BE2C (cell line): ENCODE measurements around the gene GTSE1.

Experiments
- DNase-seq: peaks from one replicate; pipeline ENCODE4 v3.0.0-alpha.2; 2020
- H3K27me3 ChIP-seq: fragments of 250-450 bp; sonication (Bioruptor Pico); 2 replicates; pipeline ENCODE4 v1.5.1; 2020; ENCODE audit warnings: mild to moderate bottlenecking
- H3K36me3 ChIP-seq: fragments of 250-450 bp; sonication (Bioruptor Pico); 2 replicates; pipeline ENCODE4 v1.5.1; 2020; ENCODE audit warnings: mild to moderate bottlenecking
- H3K4me1 ChIP-seq: fragments of 250-450 bp; sonication (Bioruptor Pico); 2 replicates; pipeline ENCODE4 v1.5.1; 2020
- H3K4me3 ChIP-seq: 2 replicates; pipeline ENCODE4 v1.5.1; 2011; ENCODE audit warnings: low read depth, low read length
- H3K9me3 ChIP-seq: fragments of 250-450 bp; sonication (Bioruptor Pico); 2 replicates; pipeline ENCODE4 v1.5.1; 2020
- CTCF ChIP-seq: IDR thresholded peaks from 2 replicates; pipeline ENCODE4 v1.5.1; 2012; ENCODE audit warnings: mild to moderate bottlenecking, low read depth, low read length

Gene GTSE1

GRCh38 chr22:46371623-46372226 is 75.1 kb downstream of the GTSE1 start:
- H3K36me3 ChIP-seq: no peaks in the 10 kb centered on the region
- no peak for TF ChIP-seq CTCF
- no peaks in the 10 kb centered on the region for H3K4me1 ChIP-seq

GRCh38 chr22:46372686-46373085 is 76.0 kb downstream of the GTSE1 start:
- no peak for TF ChIP-seq CTCF
- Histone ChIP-seq H3K9me3 (no peaks in the 10 kb centered on the region), H3K4me3 (no peak overlapping the region), H3K36me3 (no peaks in the 10 kb centered on the region), H3K4me1 (no peaks in the 10 kb centered on the region), H3K27me3 (no peaks in the 10 kb centered on the region)
- no peak for DNase-seq

More at GRCh38 chr22:46371623-46372226, 75.1 kb downstream of the GTSE1 start:
- Histone ChIP-seq H3K9me3 (no peaks in the 10 kb centered on the region), H3K27me3 (no peaks in the 10 kb centered on the region), H3K4me3 (no peak overlapping the region)
- DNase-seq: no peak

GRCh38 chr22:46373159-46373558 is 76.5 kb downstream of the GTSE1 start:
- H3K4me1 ChIP-seq: no peaks in the 10 kb centered on the region
- no peaks in the 10 kb centered on the region for H3K36me3 ChIP-seq
- DNase-seq: no peak
- no peaks in the 10 kb centered on the region for H3K27me3 ChIP-seq
- H3K9me3 ChIP-seq: no peaks in the 10 kb centered on the region
- TF ChIP-seq CTCF: no peak
- no peak overlapping the region for H3K4me3 ChIP-seq

- no peaks in the 10 kb centered on the region for H3K27me3 ChIP-seq
- H3K4me1 ChIP-seq: no peaks in the 10 kb centered on the region
- no peak for TF ChIP-seq CTCF
- no peak for DNase-seq
- no peaks in the 10 kb centered on the region for H3K9me3 ChIP-seq
- H3K36me3 ChIP-seq: no peaks in the 10 kb centered on the region
- no peak overlapping the region for H3K4me3 ChIP-seq
Measured at GRCh38 chr22:46373921-46374662, 77.4 kb downstream of the GTSE1 start.

GRCh38 chr22:46374663-46375474 is 78.2 kb downstream of the GTSE1 start:
- Histone ChIP-seq H3K4me3 (no peak overlapping the region), H3K9me3 (no peaks in the 10 kb centered on the region), H3K36me3 (no peaks in the 10 kb centered on the region), H3K4me1 (no peaks in the 10 kb centered on the region), H3K27me3 (no peaks in the 10 kb centered on the region)
- TF ChIP-seq CTCF: no peak
- DNase-seq: no peak
